ENCODE data around the gene VCL.
"Not testable (repeated sequence)": the region's sequence is repeated elsewhere in the genome, so short reads cannot be mapped to it uniquely, and the experiment has no call there.

VCL gene

GRCh38 chr10:74044419-74044818 is 46.5 kb downstream of the VCL start:
- no peak for DNase-seq

- DNase-seq, result no peak
Measured at GRCh38 chr10:74047304-74047703, 49.4 kb downstream of the VCL start.

- DNase-seq, result no peak
Measured at GRCh38 chr10:74047871-74048270, 50.0 kb downstream of the VCL start.

- no peak for DNase-seq
Measured at GRCh38 chr10:74048433-74048832, 50.5 kb downstream of the VCL start.

GRCh38 chr10:74049955-74050354 is 52.0 kb downstream of the VCL start:
- no peak for DNase-seq

- no peak for DNase-seq
Measured at GRCh38 chr10:74050653-74051052, 52.7 kb downstream of the VCL start.

- no peak for DNase-seq
Measured at GRCh38 chr10:74051736-74052342, 53.9 kb downstream of the VCL start.

GRCh38 chr10:74052994-74053393 is 55.1 kb downstream of the VCL start:
- DNase-seq, result no peak

- DNase-seq, result no peak
Measured at GRCh38 chr10:74055383-74056049, 57.6 kb downstream of the VCL start.

- DNase-seq, result no peak
Measured at GRCh38 chr10:74056050-74056818, 58.3 kb downstream of the VCL start.

- DNase-seq, result no peak
Measured at GRCh38 chr10:74058071-74058470, 60.2 kb downstream of the VCL start.

GRCh38 chr10:74058658-74059057 is 60.7 kb downstream of the VCL start:
- no peak for DNase-seq

GRCh38 chr10:74061104-74061503 is 63.2 kb downstream of the VCL start:
- DNase-seq, result no peak

- not testable (repeated sequence) for DNase-seq
Measured at GRCh38 chr10:74061978-74062377, 64.1 kb downstream of the VCL start.

GRCh38 chr10:74063256-74063655 is 65.3 kb downstream of the VCL start:
- no peak for DNase-seq

- no peak for DNase-seq
Measured at GRCh38 chr10:74067373-74068352, 69.7 kb downstream of the VCL start.

GRCh38 chr10:74071157-74071556 is 73.2 kb downstream of the VCL start:
- no peak for DNase-seq

GRCh38 chr10:74072503-74072902 is 74.6 kb downstream of the VCL start:
- no peak for DNase-seq

- DNase-seq, result no peak
Measured at GRCh38 chr10:74075906-74076305, 78.0 kb downstream of the VCL start.

GRCh38 chr10:74076961-74077360 is 79.0 kb downstream of the VCL start:
- DNase-seq, result no peak

GRCh38 chr10:74077416-74077815 is 79.5 kb downstream of the VCL start:
- no peak for DNase-seq

GRCh38 chr10:74078037-74078436 is 80.1 kb downstream of the VCL start:
- DNase-seq, result no peak

Measured in NCI-H2081 treated with DMSO at 0.1 percent for 48 hours (cell line).